GM18861 (cell line): ENCODE results near the gene USP47.

Experiments used
- ATAC-seq: cut with Tn5 transposase; IDR thresholded peaks from one replicate; pipeline ENCODE4 v1.9.1; 2021; ENCODE audit not compliant: unreplicated experiment

The USP47 gene, protein sequence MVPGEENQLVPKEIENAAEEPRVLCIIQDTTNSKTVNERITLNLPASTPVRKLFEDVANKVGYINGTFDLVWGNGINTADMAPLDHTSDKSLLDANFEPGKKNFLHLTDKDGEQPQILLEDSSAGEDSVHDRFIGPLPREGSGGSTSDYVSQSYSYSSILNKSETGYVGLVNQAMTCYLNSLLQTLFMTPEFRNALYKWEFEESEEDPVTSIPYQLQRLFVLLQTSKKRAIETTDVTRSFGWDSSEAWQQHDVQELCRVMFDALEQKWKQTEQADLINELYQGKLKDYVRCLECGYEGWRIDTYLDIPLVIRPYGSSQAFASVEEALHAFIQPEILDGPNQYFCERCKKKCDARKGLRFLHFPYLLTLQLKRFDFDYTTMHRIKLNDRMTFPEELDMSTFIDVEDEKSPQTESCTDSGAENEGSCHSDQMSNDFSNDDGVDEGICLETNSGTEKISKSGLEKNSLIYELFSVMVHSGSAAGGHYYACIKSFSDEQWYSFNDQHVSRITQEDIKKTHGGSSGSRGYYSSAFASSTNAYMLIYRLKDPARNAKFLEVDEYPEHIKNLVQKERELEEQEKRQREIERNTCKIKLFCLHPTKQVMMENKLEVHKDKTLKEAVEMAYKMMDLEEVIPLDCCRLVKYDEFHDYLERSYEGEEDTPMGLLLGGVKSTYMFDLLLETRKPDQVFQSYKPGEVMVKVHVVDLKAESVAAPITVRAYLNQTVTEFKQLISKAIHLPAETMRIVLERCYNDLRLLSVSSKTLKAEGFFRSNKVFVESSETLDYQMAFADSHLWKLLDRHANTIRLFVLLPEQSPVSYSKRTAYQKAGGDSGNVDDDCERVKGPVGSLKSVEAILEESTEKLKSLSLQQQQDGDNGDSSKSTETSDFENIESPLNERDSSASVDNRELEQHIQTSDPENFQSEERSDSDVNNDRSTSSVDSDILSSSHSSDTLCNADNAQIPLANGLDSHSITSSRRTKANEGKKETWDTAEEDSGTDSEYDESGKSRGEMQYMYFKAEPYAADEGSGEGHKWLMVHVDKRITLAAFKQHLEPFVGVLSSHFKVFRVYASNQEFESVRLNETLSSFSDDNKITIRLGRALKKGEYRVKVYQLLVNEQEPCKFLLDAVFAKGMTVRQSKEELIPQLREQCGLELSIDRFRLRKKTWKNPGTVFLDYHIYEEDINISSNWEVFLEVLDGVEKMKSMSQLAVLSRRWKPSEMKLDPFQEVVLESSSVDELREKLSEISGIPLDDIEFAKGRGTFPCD (N-terminal part only)

GRCh38 chr11:11841723-11842420 lies at the start of gene USP47:
Gene USP47 (plus strand): TSS chr11:11841972. CDS start chr11:11842186, 214 bp downstream.
- peak; percentile 40 for ATAC-seq

- ATAC-seq = no peak
Measured at GRCh38 chr11:11793073-11793472, 48.7 kb upstream of the USP47 start.

DNA sequence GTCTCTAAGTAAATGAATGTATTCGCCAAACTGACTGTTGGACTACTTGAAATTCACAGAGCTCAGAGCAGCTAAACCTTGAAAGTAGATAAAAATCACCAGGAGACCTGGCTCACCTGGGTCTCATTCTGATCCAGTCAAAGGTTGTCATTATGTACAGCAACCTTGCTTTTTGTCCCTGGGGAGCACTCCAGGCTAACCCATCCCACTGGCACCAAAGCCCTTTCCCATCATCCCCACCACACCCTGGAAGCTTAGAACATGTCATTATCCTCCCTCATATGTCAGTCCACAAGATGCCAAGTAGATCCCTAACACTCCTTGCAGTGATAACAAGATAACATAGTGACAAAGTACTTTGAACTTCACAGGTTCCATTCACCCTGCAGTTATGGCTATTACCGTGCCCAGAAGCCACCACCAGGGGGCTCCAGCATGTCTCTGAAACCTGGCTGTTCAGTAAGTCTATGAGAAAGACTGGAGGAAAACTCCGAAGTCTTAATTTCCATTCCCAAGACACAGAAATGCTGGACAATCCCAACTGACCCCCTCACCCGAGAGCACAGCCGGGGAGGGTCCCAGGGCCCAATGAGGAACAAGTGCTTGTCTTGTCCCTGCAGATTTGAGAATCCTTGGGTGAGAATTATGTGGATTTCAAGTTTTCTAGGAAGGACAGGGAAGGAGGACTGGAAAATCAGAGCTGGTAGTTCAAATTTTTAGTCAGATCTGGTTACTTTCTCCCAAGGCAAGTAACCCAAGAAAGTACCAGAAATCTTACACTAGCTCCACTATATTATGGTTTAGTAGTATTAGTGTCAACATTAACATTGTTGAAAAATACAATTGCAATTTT lies 43.0 kb upstream of the USP47 start:
- ATAC-seq = peak; percentile 80

DNA sequence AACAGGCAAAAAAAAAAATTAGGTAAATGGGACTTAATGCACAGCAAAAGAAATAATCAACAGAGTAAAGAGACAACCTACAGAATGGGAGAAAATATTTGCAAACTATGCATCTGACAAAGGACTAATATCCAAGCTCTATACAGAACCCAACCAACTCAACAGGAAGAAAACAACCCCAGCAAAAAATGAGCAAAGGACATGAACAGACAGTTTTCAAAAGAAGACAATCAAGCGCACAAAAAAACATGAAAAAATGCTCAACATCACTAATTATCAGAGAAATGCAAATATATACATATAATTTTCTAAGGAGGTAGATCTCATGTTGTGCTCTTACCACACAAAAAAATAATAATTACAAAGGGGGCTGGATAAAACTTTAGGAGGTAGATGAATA lies 36.5 kb upstream of the USP47 start:
- no peak for ATAC-seq

DNA sequence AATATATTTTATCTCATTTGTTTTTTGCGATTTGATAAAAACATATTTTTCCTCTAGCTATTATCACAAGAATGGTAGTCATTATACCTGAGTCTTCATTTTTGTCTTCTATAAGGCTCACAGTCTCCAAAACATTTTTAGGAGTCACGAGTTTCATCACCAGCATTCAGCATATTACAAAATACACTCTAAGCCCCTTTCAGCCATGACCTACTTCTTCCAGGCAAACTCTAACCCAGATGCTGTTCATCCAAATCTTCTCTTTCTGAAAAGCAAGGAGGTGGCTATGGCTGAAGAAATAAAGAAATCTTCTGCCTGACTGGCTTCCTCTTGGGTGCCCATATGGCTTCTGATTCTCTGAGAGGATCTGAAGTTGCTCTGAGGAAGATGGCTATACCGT lies 35.7 kb upstream of the USP47 start:
- no peak for ATAC-seq

DNA sequence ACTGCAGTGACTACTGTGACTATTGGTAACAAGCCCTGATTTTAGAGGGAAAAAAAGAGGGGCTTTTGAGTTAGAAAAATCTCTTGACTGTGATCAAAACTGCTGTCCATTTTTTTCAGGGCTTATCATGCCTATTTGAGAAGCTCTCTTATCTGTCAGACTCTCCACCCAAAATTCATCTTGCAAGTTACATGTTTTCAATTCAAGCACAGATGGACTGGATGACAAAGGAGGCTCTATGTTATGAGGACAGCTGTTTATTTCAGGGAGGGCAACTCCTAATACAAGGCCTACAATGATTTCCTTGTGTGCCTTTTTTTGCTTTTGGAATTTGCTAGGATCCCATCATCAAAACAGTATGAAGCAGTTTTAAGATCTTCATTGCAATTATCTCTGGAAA lies 35.2 kb upstream of the USP47 start:
- no peak for ATAC-seq

DNA sequence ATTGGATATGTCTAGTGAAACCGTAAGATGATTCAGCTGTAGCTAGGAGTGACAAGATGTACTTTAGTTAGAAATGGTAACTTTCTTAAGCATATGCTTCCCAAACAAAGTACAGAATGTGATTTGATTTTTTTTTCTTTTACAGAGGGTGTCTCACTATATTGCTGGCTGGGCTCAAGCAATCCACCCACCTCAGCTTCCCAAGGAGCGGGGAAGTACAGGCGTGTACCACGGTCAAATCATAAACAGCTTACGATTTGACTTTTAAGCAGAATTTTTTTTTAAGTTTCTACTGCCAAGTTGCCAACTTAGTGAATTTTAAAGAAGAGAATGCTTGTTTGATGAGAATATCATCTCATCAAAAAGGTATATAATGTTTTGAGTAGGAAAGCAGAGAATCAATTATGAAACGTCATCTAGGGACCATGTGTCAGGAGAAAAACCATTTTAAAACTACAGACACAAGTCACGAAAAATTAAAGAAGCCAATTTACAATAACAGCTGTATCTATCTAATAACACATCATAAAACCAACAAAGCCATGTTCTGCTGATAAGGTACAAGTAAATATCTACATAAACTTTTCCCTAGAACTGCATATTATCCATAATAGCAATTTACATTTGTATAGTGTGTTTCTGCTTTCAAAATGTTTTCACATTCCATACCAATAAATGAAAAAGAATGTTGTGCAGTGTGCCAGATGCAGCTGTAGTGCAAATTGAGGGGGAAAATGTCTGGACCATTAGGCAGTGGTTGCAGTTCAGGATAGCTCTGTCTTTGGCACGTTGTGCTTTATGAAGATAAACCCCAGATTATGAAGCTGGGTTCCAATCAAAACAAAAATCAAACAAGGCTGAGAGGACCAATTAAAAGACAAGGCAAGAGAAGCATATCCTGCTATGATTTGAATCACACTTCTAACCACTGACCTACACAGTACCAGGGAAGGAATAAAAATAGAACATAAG lies 33.7 kb upstream of the USP47 start:
- ATAC-seq = no peak

- no peak for ATAC-seq
Measured at GRCh38 chr11:11808992-11809615, 32.7 kb upstream of the USP47 start.

GRCh38 chr11:11810764-11811726 lies 30.7 kb upstream of the USP47 start:
- no peak for ATAC-seq

DNA sequence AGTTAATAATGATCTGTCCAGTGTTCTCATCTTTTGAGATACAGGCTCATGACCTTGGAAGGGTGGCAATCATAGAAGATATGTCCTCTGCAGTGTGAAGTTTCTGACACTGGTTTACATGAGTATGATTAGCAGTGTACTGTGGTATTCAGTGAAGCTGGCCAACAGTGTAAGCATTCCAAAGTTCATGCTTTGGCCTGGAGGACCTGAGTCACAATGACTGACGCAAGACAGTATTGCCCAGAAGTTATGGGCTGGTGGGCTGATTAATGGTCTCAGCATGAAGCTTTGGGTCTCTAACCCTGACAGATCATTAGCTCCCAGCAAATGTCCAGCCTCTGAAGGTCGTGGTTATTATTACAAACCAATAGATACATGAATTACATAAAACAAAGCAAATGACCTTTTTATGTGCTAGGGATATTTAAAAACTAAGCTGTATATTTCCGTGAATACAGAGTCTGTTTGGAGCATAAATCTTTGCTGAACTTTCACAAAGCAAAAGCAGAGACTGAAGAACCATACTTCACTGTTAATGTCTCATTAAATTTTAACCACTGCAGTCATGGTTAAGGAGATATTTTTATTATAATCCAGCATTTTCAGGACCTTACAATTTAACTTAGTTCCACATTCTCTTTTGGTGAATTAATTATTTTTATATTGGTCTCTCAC lies 28.3 kb upstream of the USP47 start:
- no peak for ATAC-seq

- ATAC-seq = no peak
Measured at GRCh38 chr11:11814614-11815452, 26.9 kb upstream of the USP47 start.

DNA sequence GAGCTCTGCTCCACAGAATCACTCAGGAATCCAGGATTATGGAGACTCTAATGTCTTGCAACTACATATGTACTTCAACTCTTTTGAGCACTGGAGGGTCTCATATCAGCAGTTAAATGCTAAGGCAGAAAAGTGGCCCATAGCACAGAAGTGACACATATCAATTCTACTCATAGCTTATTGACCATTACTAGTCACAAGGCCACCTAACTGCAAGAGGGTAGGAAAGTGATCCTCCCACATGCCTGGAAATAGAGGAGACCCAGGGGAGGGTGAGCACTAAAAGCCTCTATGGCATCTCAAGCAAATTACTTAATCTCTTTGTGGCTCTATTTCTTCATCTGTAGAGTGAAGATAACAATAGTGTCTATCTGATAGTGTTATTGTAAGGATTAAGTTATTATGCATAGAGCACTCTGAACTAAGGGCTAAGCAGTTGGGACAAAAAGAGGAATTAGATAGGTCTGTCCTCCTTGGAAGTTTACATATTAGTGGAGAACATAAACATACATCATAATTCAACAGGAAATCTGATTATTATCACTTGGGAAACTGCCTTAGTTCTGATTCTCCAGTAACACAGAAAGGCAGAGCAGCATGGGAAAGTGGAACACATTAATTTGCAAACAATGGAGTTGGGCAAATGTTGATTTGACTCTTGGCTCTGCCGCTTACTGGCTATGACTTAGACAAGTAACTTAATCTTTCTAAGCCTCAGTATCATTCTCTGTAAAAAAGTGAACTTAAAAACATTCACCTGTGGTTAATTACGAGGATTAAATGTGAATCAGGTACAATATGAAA lies 25.1 kb upstream of the USP47 start:
- ATAC-seq = no peak

GRCh38 chr11:11817957-11818356 lies 23.8 kb upstream of the USP47 start:
- no peak for ATAC-seq

DNA sequence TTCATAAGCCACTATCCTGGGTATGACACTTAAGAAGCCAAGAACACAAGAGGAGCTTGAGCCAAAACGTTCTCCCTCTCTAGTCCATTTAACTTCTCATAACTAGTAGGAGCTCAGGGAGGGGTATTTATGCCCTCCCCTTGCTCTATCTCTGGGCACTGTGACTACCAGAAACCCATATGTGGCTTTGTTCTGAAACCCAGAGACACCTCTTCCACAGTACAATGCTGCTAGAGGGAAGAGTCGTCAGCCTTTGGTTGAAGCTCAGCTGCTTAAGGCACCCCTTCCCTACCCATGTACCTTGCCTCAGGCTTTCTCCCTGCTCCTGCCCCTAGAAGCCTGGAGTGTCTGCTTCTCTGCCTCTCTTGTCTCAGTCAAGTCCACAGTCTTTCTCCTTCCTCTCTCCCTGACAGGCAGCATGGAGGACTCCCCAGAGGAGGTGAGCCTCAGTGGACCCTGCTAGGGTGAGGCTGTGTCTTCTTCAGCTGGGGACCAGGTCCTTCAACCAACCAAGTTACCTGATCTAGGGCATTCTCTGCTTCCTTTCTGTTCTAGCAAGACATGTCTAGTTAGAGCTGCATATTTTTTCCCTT lies 23.1 kb upstream of the USP47 start:
- ATAC-seq = no peak
